ENCODE data around the gene PTPRN2. TPM values are rescaled to one million over a fixed set of nuclear protein-coding genes. Genes with fewer than 3 reads are reported as not detected.

Gene PTPRN2
- total RNA-seq, 1 donor from 2014 or later = 32.2 TPM

GRCh38 chr7:157616426-157616825 lies 971.2 kb downstream of the PTPRN2 start:
- no peak for DNase-seq (ENCODE audit: low read depth, low spot score)
- Mint-ChIP-seq H3K9me3 (no peaks in the 10 kb centered on the region), H3K36me3 (ENCODE audit: low read depth) (peaks cover 21% of the 10 kb centered on the region), H3K27me3 (ENCODE audit: low read depth) (no peaks in the 10 kb centered on the region), H3K27ac (ENCODE audit: unreplicated experiment) (no peak overlapping the region), H3K4me1 (peaks cover 6% of the 10 kb centered on the region), H3K4me3 (no peak overlapping the region)
- no peak for TF ChIP-seq CTCF (conservative IDR thresholded peaks at IDR 0.05)

DNA sequence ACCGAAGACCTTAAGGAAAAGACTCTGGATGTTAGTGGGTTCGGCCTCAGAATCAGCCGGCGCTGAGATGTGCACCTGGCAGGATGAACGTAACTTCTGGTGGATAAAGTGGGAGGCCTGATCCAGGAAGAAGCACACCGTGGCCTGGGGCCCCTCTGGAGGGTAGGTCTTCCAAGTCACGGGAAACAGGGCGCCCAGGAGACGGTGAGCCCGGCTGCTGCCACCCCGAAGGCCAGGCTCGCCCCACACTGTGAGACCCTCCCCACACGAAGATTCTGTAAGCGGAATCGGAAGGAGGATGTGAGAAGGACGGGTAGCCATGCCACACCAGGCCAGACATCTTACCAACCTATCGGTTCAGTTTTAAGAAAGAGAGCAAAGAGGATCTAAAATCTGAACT lies 971.8 kb downstream of the PTPRN2 start:
- Mint-ChIP-seq H3K4me1 (peaks cover 6% of the 10 kb centered on the region), H3K36me3 (ENCODE audit: low read depth) (peaks cover 21% of the 10 kb centered on the region), H3K9me3 (no peaks in the 10 kb centered on the region), H3K4me3 (no peak overlapping the region), H3K27me3 (ENCODE audit: low read depth) (no peaks in the 10 kb centered on the region), H3K27ac (ENCODE audit: unreplicated experiment) (no peak overlapping the region)
- no peak for DNase-seq (ENCODE audit: low read depth, low spot score)
- no peak for TF ChIP-seq CTCF (conservative IDR thresholded peaks at IDR 0.05)

DNA sequence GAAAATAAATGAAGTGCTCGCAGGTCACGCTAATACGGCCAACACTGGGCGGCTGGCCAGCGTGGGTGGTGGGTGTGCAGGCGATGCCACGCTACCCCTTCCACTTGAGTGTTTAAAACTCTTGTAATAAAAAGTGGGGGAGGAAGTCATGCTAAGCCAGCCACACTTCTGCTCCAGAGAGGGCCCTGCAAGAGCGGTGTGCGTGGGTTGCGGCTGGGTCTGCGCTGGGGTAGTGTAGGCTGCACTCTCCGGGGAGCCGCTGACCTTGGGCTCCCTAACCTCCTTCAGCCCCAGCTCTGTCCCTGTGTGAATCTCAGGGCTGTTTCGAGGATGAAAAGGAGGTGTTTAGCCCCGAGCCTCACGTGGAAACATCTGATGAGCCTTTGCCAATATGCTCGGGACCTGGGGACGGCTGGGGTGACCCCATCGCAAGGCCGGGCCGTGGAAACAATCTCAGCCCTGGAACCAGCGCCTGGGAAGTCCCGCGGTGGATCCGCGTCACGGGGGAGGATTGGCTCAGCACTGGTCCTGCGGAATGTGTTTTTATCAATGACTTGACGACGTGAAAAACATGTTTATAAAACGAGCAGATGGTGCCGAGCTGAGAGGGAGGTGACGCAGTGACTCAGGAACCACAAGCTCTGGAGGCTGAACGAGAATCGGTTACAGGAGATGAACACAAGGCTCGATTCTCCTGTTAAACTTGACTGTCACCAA lies 972.4 kb downstream of the PTPRN2 start:
- DNase-seq (ENCODE audit: low read depth, low spot score) = no peak
- H3K27ac Mint-ChIP-seq (ENCODE audit: unreplicated experiment) = peak overlapping the region; percentile 75
- no peaks in the 10 kb centered on the region for H3K27me3 Mint-ChIP-seq (ENCODE audit: low read depth)
- no peak for TF ChIP-seq CTCF (conservative IDR thresholded peaks at IDR 0.05)
- no peak overlapping the region for H3K4me3 Mint-ChIP-seq
- H3K36me3 Mint-ChIP-seq (ENCODE audit: low read depth) = peaks cover 21% of the 10 kb centered on the region
- no peaks in the 10 kb centered on the region for H3K9me3 Mint-ChIP-seq
- H3K4me1 Mint-ChIP-seq = peaks cover 3% of the 10 kb centered on the region

GRCh38 chr7:157614457-157615020 lies 973.1 kb downstream of the PTPRN2 start:
- Mint-ChIP-seq H3K27ac (ENCODE audit: unreplicated experiment) (peak overlapping the region; percentile 75), H3K4me3 (no peak overlapping the region), H3K27me3 (ENCODE audit: low read depth) (no peaks in the 10 kb centered on the region), H3K4me1 (no peaks in the 10 kb centered on the region), H3K9me3 (no peaks in the 10 kb centered on the region), H3K36me3 (ENCODE audit: low read depth) (peaks cover 22% of the 10 kb centered on the region)
- no peak for TF ChIP-seq CTCF (conservative IDR thresholded peaks at IDR 0.05)
- DNase-seq (ENCODE audit: low read depth, low spot score) = no peak

- no peaks in the 10 kb centered on the region for H3K27me3 Mint-ChIP-seq (ENCODE audit: low read depth)
- no peaks in the 10 kb centered on the region for H3K9me3 Mint-ChIP-seq
- H3K27ac Mint-ChIP-seq (ENCODE audit: unreplicated experiment) = no peak overlapping the region
- H3K4me3 Mint-ChIP-seq = no peak overlapping the region
- DNase-seq (ENCODE audit: low read depth, low spot score) = no peak
- H3K36me3 Mint-ChIP-seq (ENCODE audit: low read depth) = peaks cover 24% of the 10 kb centered on the region
- H3K4me1 Mint-ChIP-seq = no peaks in the 10 kb centered on the region
- TF ChIP-seq CTCF (conservative IDR thresholded peaks at IDR 0.05) = no peak
These were observed 973.9 kb downstream of the PTPRN2 start for GRCh38 chr7:157613575-157614322.
